HG02870 (cell line): ENCODE results near the gene CHD9.

ENCODE experiments used
- ATAC-seq: cut with Tn5 transposase; IDR thresholded peaks from one replicate; pipeline ENCODE4 v1.9.1; 2021; ENCODE audit warnings: mild to moderate bottlenecking, moderate library complexity; ENCODE audit not compliant: unreplicated experiment

The CHD9 gene

GRCh38 chr16:53090591-53091411 is 36.0 kb downstream of the CHD9 start:
- peak; percentile 48 for ATAC-seq

- ATAC-seq = peak; percentile 60
Observed at GRCh38 chr16:53091466-53092211, 36.8 kb downstream of the CHD9 start.

GRCh38 chr16:53092284-53092683 is 37.5 kb downstream of the CHD9 start:
- no peak for ATAC-seq

GRCh38 chr16:53093162-53093744 is 38.5 kb downstream of the CHD9 start:
- no peak for ATAC-seq

- peak; percentile 49 for ATAC-seq
Observed at GRCh38 chr16:53094013-53094630, 39.3 kb downstream of the CHD9 start.

GRCh38 chr16:53097190-53097589 is 42.4 kb downstream of the CHD9 start:
- ATAC-seq = no peak

GRCh38 chr16:53098526-53099317 is 43.9 kb downstream of the CHD9 start:
- ATAC-seq = peak; percentile 51

GRCh38 chr16:53099318-53100130 is 44.7 kb downstream of the CHD9 start:
- peak; percentile 54 for ATAC-seq

- ATAC-seq = no peak
Observed at GRCh38 chr16:53100131-53100748, 45.4 kb downstream of the CHD9 start.

GRCh38 chr16:53100889-53101288 is 46.1 kb downstream of the CHD9 start:
- no peak for ATAC-seq

- ATAC-seq = no peak
Observed at GRCh38 chr16:53103811-53104210, 49.0 kb downstream of the CHD9 start.

GRCh38 chr16:53105565-53105964 is 50.8 kb downstream of the CHD9 start:
- no peak for ATAC-seq

- peak; percentile 48 for ATAC-seq
Observed at GRCh38 chr16:53111078-53111791, 56.4 kb downstream of the CHD9 start.

GRCh38 chr16:53112015-53112414 is 57.2 kb downstream of the CHD9 start:
- ATAC-seq = no peak

GRCh38 chr16:53115047-53115446 is 60.3 kb downstream of the CHD9 start:
- no peak for ATAC-seq

- ATAC-seq = no peak
Observed at GRCh38 chr16:53115773-53116172, 61.0 kb downstream of the CHD9 start.

GRCh38 chr16:53121043-53121620 is 66.3 kb downstream of the CHD9 start:
- no peak for ATAC-seq

- ATAC-seq = no peak
Observed at GRCh38 chr16:53121661-53122060, 66.9 kb downstream of the CHD9 start.
